ENCODE results near the gene ZNF215.

ZNF215 gene

GRCh38 chr11:6991227-6991626 is 65.0 kb downstream of the ZNF215 start:
- peaks cover 21% of the 10 kb centered on the region for H3K27me3 Mint-ChIP-seq
- ATAC-seq = peak; percentile 28

GRCh38 chr11:6992026-6992425 is 65.8 kb downstream of the ZNF215 start:
- no peaks in the 10 kb centered on the region for H3K4me1 Mint-ChIP-seq
- H3K4me3 Mint-ChIP-seq = no peak overlapping the region
- no peak for ATAC-seq
- peaks cover 21% of the 10 kb centered on the region for H3K27me3 Mint-ChIP-seq
- no peaks in the 10 kb centered on the region for H3K9me3 Mint-ChIP-seq
- DNase-seq = no peak
- H3K27ac Mint-ChIP-seq = no peak overlapping the region

More at GRCh38 chr11:6991227-6991626, 65.0 kb downstream of the ZNF215 start:
- DNase-seq = no peak
- Mint-ChIP-seq H3K27ac (no peak overlapping the region), H3K4me1 (no peaks in the 10 kb centered on the region), H3K9me3 (no peaks in the 10 kb centered on the region), H3K4me3 (no peak overlapping the region)

GRCh38 chr11:6992457-6993417 is 66.5 kb downstream of the ZNF215 start:
- DNase-seq = no peak
- no peak for ATAC-seq
- Mint-ChIP-seq H3K4me3 (no peak overlapping the region), H3K4me1 (no peaks in the 10 kb centered on the region), H3K27me3 (peaks cover 24% of the 10 kb centered on the region), H3K27ac (no peak overlapping the region), H3K9me3 (no peaks in the 10 kb centered on the region)

- no peak overlapping the region for H3K27ac Mint-ChIP-seq
- no peak overlapping the region for H3K4me3 Mint-ChIP-seq
- ATAC-seq (no peak), DNase-seq (no peak)
- no peaks in the 10 kb centered on the region for H3K4me1 Mint-ChIP-seq
- peaks cover 47% of the 10 kb centered on the region for H3K27me3 Mint-ChIP-seq
- H3K9me3 Mint-ChIP-seq = no peaks in the 10 kb centered on the region
These were observed 69.5 kb downstream of the ZNF215 start for GRCh38 chr11:6995703-6996102.

- no peak for DNase-seq
- H3K9me3 Mint-ChIP-seq = no peaks in the 10 kb centered on the region
- H3K27me3 Mint-ChIP-seq = peaks cover 43% of the 10 kb centered on the region
- no peak overlapping the region for H3K27ac Mint-ChIP-seq
- H3K4me1 Mint-ChIP-seq = no peaks in the 10 kb centered on the region
- no peak for ATAC-seq
- H3K4me3 Mint-ChIP-seq = no peak overlapping the region
These were observed 78.3 kb downstream of the ZNF215 start for GRCh38 chr11:7004482-7004881.
